Measurements from ENCODE around the gene NEDD1.
A peak's percentile ranks its signal among the peaks of the same experiment; 100 is the strongest.

NEDD1 gene

DNA sequence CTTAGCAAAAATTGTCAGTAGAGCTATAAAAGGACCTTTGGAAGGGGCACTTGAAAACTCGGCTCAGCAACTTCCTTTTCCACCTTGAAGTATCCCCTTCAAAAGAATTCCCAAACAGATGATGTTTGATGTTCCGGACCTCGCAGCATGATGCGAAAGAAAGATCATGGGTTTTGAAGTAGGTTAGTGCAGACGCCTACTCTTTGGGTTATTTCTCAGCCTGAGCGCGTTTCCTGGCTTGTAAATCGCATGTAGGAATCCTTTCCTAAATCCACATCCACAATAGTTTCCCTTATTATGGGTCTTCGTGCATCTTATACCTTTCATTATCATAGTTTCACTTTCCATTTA lies 584 bp upstream of the NEDD1 start:
- DNase-seq = no peak

DNA sequence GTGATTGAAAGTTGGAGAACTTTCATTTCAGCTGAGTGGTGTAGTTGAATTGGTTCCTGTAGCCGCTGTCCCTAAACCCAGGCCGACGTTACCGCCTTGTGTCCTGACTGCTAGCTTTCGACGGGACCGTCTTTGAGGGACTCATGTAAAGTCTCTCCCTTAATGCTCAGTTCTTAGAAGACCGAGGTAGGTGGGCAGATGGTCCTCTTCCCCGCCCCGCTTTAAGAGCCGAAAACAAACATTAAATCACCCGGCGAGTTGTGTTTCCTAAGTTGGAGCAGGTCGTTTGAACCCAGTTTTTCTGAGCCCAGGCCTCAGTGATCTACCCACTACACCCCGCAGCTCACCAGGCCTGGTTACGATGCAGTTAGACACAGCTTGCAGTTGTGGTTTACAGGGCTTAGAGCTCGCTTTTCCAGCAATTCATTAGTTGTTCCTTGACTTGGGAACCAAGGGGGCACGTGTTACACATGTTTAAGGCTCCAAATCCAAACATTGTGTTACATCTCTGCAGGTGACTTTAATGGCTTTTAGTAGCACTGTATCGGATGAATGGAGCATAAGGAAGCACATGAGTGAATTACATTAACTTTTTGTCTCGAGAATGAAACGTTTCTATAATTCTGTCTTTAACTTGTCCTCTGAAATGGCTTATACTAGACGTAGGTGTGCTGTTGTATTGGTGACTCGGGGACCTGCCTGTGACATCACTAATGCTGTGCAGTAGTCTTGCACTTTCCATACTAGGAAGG lies 790 bp downstream of the NEDD1 start:
- peak in 1 of 2 experiments; percentile 26 for DNase-seq

DNA sequence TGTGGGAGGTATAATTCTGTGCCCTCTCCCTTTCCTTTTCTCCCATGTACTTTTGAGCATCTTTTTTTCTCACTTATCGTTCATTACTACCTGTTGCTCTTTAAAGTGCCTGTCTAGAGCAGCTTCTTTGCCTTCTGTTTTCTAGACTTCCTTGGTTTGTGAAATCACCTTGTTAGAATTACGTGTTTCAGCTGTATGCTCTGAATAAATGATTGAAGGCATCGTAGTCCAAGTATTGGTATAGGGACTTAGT lies 1.3 kb downstream of the NEDD1 start:
- no peak for DNase-seq

DNA sequence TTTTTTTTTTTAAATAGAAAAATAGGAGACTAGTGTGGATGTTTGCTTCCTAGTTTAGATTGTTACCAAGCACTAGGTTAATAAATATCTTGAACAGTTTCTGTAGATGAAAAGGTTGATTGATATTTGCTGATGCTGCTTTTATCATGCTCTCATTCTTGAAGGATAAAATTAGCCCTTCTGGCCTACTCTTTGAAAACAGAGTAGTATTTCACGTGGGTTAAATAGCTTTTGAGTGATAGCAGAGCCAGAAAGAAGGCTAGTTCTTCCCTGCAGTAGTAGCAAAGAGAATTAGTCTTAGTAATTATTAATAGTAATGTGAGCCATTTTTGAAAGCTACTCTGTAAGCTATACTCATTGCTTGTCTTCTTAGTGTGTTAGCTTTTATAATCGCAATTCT lies 5.2 kb downstream of the NEDD1 start:
- no peak for DNase-seq

DNA sequence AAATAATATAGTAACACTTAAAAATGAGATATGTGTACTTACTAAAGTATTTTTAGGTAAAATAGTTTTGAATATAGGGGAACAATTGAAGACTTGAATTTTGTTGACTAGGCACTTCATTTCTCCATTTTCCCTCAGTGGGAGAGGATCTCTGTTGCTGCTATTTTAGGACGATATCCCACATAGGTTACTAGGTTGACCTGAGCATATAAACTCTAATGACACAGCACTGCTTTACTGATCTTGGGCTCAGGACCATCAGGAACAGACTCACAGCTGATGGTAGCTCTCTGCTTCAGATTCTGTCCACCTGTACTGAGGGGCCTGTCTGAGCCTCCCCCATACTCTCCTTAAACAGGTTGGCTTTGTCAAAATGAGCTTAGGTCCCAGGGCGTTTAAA lies 5.9 kb downstream of the NEDD1 start:
- no peak for DNase-seq

DNA sequence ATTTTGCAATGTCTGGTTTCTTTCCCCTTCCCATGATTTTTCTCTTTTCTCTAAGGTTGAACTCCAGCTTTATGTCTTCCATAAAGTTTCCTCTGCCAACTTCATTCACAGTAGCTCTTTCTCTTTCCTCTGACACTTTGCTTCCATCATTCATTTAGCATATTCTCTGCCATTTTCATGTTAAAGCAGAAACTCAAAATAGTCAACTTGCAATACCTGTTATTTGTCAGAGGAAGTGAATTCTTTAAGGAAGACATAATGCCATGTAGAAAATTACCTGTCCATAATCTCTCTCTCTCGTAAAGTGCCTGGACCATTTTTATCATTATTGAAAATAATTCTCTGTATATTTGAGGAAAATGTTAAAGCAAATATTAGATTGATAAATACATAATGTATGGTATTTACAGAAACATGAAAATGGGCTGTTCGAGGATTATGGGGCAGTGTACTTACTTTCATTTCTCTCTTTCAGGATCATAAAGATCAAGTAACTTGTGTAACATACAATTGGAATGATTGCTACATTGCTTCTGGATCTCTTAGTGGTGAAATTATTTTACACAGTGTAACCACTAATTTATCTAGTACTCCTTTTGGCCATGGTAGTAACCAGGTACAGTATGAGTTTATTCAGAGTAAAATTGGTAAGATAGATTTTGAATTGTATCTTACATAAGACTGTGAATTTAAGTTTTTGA lies 12.6 kb downstream of the NEDD1 start:
- no peak for DNase-seq

DNA sequence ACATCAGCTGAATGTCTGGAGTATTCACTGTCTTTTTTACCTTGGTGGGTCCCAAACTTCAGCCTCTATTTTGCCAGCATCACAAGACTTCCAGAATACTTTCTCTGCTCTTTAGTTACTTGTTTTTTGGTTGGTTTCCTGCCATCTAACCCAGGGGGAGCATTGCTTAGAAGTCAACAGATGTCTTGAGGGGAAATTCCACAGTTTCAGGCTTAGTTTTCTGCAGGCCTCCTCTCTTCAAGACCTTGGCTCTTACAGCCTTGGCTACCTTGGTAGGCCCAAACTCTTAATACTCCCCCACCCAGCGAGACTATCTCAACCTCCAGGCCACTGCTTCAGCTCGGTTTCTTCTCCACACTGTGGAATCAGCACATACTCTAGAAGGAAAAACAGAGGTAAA lies 41.7 kb downstream of the NEDD1 start:
- no peak for DNase-seq

DNA sequence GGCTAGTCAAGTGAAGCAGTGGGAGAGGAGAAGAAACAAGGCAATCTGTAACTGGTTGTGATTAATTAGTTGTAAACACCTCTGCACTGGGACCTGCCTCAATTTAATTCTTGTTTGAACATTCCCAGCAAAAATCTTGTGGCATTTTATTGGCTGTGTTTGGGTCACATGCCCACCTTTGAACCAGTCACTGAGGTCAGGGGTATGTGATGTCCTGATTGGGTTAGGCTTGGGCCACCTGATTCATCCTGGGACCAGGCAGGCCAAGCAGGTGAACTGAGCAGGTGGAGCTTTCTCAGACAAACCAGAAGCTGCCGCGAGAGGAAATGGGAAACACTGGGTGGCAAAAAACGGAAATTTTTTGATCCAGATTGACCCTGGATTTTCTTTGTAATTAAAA lies 72.5 kb downstream of the NEDD1 start:
- DNase-seq = no peak

DNA sequence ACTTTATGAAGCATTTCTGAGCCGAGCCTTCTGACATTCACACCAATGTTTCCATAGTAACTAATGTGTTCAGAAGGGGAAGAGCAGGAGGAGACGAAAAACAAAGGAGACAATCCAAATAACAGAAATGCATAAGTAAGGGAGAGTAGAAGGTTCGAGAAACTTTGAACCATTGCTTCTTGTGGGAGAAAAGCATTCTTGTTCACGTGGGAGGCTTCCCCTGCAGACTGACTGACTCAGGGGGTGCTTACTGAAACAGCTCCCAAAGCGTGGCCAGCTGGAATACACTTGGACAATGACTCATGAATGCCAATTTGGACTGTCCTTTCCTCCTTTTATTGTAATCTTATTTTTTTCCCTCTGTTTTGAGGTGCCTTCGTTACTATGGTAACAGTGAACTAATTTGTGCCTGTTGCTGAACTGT lies 73.9 kb downstream of the NEDD1 start:
- DNase-seq = no peak

DNA sequence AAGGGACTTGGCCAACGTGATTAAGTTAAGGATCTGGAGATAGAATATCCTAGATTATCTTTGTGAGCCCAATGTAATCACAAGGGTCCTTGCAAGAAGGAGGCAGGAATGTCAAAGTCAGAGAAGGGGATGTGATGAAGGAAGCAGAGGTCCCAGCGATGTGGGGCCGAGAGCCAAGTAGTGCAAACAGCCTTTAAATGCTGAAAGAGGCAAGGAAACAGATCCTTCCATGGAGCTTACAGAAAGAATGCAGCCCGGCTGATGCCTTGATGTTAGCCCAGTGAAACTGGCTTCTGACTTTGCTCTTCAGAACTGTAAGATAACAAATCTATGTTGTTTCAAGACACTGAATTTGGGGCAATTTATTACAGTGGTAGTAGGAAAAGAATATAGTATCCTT lies 74.9 kb downstream of the NEDD1 start:
- DNase-seq = no peak

DNA sequence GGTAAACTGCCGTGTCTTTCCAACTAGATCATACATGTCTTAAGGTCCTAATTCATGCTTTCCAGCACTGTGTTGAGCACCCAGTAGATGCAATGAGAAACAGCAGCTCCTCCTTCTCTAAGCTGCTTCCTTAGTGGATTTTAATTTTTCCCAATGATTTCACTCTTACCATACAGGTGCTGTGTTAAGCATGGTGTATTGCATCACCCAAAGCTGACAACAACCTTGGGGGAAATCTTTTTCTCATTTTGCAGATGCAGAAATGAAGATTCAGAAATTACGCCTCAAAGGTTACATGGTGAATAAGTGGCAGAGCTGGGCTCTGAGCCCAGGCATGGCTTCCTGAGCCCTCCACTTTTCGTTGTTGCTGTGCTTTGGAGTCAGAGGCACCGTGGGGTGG lies 75.6 kb downstream of the NEDD1 start:
- DNase-seq = no peak

DNA sequence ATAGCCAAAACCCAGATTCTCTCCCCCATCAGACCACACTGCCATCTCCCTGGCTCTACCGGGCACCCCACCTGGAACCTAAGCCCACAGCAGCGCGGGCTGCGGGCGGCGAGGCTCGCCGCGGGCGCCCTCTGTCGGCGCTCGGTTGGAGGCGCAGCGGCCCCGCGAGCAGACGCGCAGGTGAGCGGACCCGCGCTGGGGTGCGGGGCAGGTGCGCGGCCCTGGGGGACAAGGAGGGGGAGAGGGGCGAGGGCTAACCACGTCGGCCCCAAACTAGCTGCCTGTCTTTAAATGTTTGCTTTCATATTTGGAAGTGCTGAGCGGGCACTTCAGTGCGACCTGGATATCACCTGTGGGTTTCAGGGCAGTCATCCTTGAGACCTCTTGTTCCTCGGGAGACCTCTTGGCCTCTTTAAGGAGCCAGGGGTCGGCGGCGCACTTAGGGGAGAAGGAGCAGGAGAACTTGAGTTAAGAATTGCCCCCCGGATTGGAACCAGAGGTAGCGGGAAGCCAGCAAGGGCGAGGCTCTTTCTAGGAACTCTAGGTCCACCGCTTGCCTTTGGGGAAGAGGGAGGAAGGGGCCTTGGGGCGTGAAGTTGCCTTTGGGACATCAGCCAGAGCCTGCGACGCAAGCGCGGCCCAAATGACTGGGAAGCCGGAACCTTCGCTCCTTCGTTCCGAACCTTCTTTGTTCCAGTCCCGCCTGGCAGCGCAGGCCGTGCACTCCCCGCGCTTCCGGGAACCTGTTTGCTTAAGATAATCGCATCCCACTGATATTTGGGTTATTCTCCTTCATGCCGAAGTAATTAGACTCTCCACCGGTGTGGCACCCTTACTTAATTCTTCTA lies 78.7 kb downstream of the NEDD1 start:
- DNase-seq = no peak

DNA sequence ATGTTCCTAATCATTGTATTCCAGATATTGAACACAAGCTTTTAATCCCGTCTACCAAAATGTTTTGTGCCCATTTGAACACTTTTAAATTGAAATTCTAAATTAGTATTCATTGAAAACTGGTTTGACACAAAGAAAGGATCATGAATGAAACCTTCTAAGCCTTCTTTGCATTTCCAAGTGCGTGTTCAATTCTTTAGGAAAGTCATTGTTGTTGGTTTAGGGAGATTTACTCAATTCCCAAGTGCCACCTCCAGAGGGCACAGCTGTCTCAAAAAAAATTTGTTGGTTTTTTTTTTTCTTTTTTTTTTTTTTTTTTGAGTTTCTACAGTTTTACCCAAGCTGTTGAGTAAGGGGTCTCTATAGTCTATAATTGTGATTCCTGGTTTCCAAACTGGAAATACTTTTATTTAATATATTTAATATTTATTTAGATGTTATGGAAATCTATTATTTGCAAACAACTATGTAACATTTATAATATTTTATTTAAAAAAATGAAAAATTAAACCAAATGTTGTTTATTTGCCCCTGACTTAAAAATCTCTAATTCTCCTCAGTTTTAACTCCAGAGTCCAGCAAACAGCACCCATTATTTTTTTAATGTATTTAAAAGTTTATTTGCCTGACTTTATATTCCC lies 79.9 kb downstream of the NEDD1 start:
- peak; percentile 9 to 17 for DNase-seq

DNA sequence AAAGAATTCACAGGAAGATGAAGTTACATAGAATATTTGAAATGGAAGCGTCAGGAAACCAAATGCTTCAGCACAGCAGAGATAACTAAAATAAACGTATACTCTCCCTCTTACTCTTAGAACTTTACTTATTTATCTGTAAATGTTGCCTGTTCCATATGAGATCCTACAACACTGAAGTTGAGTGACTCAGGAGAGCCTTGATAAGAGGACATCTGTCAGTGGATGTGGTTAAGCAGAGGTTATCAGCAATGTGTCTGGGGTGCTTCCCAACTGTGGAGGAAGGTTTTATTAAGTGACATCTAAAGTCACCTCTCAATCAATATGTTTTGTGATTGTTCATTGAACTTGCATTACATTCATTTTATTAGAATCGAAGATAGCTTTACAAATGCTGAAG lies 81.9 kb downstream of the NEDD1 start:
- no peak for DNase-seq

DNA sequence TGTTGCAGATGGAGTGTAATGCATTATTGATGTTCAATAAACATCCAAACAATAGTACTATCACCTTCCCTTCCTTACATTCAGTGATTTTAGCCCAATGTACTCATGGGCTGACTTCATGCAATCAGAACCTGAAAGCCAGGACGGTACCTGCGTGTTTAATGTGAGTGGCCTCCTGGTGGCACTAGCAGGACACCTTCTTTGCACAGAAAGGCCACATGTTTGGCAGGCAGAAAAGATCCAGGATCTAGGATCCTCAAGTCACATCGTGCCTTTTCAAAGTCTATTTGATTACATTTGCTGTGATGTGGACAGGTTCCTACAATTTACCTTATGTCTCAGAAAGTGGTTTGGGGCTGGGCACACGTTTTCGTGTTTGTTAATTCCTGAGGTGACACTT lies 82.9 kb downstream of the NEDD1 start:
- peak; percentile 7 to 28 for DNase-seq

DNA sequence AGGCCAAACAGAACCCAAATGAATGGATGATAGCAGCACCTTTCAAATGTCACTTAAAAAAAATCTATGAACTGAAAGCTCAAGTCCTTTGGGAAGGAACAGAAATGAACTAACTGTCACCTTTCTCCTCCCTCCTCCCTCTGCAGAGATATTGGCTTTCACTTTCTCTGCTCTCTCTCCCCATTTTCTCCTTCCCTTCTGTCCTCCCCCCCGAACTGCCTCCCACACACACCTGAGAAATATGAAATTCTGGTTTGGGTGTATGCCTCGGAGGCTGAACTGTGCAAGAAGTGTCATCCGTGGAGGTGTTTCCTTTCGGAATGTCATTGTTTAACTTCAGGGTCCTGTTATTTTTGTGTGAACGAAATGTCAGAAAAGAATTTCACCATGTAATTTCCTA lies 87.8 kb downstream of the NEDD1 start:
- DNase-seq = no peak

DNA sequence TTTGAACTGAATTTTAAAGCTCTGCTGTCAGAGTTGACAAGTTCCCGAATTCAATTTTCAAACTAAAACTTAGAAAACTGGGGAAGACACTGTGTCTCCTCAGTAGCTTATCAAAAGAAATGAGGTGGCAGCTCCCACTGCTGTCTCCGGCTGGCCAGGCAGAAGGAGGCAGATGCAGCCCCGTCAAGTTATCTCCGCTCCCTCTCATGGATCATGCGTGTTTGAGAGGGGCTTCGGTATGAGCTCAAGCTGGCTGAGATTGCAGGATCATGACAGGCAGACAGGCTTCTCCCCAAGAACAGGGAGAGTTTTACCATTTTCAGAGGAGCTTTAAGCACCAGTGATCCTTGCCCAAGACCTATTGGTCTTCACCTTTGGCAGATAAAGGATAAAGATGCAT lies 88.8 kb downstream of the NEDD1 start:
- no peak for DNase-seq

DNA sequence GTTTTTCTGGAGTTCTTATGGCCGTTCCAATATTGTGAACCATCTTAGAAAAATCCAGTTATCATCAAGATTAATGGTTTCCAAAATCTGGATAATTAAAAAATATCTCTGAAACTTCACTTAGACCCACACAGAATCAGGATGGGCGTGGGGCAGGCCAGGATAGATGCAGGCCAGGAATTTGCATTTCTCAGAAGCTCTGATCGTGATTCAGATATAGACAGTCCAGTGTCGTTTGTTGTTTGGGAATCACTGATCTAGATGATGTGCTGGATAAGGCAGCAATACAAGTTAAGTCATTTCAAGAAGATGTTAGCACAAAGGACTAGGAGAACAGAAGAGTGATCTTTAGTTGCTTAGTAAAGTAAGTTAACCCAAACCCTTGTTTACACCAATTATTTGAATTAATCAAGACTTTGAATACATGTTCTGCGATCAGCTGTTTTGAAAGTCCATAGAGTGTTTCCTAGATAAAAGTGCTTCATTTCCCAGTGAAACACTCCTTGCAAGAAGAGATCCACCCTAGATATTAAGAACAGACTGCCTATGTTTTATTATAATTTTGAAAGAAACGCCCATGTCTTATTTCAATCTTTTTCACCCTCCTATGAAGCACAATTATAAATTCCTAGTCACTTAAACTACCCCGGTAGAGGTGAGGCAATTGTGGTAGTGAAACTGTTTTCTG lies 90.9 kb downstream of the NEDD1 start:
- DNase-seq = no peak

DNA sequence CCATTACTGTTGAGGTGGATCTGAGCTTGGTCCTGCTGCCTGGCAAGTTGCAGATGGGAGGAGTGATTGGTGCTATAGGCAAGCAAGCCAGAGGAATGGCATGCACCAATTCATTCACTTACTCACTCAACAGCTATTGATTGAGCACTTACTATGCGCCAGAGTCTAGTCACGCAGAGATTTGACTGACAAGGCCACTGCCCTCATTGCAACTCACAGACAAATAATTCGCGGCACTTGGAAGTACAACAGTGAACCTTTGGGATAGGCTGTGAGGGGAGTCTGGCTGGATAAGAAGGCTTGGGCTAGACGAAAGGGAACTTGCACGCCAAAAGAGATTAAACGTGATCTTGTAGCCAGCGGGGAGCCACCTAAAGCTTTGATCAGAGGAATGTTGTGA lies 96.2 kb downstream of the NEDD1 start:
- no peak for DNase-seq
